CD4-positive, alpha-beta T cell treated with Interleukin-12 subunit alpha and Interleukin-12 subunit beta, for 1 hour (primary cell): ENCODE measurements around the gene SERPINA6.
"Not testable (repeated sequence)": the region's sequence is repeated elsewhere in the genome, so short reads cannot be mapped to it uniquely, and the experiment has no call there.

Experiments used
- DNase-seq: peaks from one replicate; pipeline ENCODE4 v3.0.0-alpha.2; 2020

SERPINA6 gene

DNA sequence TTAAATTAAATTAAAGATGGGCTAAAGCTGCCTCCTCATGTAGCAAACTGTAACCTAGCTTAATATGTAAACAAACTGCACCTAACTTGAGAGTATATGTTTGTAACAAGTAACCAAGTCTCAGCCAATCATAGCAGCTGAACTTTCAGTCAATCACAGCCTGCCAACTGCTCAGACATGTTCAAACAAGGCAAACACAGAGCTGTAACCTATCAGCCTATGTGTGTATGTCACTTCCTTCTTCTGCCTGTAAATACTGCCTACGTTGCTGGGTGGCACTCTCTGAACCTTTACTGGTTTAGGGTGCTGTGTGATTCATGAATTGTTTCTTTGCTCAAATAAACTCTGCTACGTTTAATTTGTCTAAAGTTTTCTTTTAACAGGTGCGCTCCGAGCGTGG, 2.9 kb downstream of the SERPINA6 start:
- no peak for DNase-seq

- DNase-seq: no peak
These were observed 5.9 kb downstream of the SERPINA6 start for GRCh38 chr14:94317259-94317658.

DNA sequence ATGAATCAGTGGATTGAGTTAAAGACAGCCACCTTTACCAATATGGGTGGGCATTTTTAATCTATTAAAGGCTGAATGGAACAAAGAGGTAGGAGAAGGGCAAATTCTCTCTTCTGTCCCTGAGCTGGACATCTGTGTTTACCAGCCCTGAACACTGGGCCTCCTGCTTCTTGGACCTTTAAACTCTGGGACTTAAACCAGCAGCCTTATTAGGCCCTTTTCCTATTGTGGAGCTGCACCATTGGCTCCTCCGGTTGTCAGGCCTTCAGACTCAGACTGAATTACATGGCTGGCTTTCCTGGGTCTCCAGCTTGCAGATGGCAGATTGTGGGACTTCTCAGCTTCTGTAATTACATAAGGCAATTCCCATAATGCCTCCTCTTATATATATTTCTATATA, 6.4 kb downstream of the SERPINA6 start:
- DNase-seq: no peak

DNA sequence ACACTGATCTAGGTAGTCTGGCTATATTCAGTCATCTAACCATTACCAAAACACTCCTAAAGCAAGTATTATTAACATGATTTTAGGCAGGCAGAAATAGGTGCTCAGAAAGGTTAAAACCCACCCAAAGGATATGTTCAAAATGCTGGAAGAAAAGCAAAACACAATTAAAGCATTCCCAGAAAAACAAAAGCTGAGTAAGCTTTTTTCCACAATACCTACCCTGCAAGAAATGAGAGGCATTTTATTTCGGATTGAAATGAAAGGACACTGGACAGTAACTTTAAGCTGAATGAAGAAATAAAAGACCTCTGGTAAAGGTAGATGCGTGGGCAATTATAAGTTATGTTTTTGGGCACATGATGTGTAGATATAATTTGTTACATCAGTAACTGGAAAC, 8.2 kb downstream of the SERPINA6 start:
- DNase-seq: no peak

DNA sequence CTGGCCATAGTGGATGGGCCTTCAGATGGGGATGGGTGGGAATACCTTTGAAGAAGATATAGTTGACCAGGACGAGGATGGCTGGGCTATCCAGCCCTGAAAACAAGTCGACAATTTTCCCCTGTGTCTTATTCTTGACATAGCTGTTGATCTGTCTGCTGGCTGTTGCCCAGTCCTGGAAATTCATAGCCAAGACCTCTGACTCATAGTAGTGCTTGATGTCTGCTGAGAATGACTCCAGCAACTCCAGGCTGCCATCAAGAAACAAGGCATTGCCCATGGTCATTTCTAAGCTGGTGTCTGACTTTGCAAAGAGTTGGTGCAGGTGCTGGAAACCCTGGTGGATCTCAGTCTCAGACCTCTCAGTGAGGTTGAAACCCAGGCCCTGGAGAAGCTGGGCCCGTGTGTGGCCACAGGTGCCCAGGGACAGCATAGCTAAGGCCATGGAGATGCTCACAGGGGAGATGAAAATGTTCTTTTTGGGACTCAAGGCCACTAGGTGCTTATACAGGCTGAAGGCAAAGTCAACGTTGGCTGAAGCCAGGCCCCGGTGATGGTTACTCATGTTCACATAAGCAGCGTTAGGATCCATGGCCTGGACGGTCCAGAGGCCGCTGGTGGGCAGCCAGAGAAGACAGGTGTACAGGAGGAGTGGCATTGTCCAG, 9.0 kb downstream of the SERPINA6 start:
- DNase-seq: no peak

GRCh38 chr14:94312481-94313246, 10.5 kb downstream of the SERPINA6 start:
- no peak for DNase-seq

GRCh38 chr14:94310248-94310647, 12.9 kb downstream of the SERPINA6 start:
- DNase-seq: no peak

DNA sequence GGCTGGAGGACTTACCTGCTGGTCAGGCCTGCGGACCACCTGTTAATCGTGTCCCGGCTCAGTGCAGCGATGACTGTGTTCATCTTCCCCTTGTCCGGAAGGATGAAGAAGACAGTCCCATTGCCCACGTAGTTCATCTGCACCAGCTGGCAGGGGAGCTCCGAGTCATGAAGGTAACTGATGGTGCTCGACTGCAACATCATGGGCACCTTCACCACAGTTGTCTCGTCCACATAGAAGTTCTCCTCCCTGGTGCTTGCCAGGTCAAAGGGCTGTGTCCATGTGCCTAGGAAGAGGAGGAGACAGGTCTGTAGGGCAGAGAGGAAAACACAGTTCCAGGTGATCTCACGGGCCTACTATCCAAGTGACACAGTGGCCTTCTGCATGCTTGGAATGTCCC, 13.4 kb downstream of the SERPINA6 start:
- no peak for DNase-seq

DNA sequence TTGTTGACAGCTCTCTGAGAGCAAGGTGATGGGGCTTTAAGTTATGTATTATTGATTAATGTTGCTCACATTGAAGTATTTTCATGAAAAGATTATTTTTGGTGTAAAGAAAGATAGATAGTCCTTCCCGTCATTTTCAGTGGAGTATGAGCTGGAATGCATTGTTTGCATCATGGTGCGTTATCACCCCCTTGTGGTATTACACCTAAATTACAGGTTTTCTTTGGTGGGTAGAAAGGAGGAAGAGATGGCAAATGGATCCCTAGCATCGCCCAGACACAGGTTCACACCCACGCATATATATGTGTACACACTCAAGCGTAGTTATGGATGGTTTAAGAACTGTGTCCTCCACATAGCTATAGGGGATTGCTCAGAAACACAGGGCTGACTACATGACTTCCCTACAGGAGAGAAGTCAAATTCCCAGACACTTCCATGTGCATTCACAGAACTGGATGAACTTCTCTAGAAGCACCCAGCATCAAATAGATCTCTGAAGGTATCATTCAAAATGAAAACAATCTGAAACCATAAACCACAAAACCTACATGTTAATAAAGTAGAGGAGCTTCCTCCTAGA, 15.6 kb downstream of the SERPINA6 start:
- DNase-seq: no peak

DNA sequence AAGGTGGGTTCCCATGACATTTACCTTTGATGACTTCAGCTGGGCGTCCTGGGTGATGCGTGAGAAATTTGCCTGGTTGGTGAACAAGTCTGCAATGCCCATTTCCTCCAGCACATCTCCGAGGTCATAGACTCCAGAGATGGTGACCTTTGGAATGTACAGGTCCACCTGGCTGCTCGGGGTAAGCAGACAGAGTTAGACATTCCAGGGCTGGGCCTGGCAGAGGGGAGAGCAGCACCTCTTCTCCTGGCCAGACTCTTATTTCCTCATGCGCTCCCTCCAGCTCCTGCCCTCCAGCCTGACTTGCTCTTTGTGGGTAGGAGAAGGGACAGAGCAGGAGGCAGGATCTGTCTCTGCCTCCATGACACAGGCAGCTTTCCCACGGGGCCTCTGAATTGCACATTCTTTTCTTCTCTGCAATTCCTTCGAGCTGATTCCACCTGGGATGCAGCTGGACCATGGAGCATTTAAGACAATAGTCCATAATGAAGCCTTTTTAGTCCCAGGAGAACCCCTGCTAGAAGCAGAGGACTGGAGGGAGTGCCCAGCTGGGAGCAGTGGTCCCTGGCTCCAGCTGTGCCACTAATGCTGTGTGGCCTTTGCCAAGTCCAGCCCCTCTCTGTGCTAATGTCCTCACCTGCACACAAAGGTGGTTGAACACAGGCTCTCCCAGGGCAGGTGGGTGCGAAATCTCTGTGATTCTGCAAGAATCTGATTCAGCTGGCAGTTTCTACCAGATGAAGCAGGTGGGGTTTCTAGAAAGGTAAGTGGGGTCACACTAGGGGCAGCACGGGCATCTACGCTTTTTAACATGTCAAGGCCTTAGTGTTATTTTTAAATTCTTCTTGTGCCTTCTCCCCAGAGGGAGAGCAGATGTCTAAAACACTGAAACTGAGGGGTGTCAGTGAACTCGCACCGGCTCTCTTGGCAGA, 16.8 kb downstream of the SERPINA6 start:
- DNase-seq: no peak

DNA sequence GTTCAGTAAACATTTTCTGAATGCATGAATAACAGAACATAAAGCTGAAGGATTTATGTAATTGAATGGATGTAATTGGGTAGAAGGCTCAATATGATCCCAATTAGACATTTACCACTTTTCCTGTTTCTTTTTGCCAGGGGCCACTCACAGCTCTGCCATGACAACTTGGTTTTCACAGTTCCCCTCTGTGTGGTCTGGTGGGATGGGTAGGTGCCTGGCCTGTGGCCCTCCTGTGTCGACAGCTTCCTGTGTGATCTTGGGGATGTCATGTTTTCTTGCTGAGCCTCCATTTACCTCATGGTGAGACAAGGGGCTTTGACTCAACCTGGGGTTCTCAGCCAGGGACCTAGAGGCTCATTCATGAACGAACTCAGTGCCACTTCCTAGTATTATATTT, 17.5 kb downstream of the SERPINA6 start:
- no peak for DNase-seq

DNA sequence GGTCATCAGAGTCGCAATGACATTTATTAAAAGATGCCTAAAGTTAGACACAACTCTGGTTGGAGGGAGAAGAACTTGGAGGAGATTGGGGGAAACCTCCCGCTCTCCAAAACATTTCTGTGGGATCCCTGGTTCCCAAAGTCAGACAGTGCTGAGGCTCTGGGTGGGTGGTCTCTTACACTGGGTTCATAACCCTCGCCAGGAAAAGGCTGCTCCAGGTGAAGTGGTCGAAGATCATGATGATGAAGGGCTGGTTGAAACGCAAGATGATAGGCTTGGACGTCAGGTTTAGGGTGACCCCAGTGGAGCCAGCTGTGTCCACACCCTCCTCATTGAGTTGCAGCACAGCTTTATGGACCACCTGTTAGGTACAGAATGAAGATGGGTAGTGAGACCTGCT, 18.9 kb downstream of the SERPINA6 start:
- no peak for DNase-seq

DNA sequence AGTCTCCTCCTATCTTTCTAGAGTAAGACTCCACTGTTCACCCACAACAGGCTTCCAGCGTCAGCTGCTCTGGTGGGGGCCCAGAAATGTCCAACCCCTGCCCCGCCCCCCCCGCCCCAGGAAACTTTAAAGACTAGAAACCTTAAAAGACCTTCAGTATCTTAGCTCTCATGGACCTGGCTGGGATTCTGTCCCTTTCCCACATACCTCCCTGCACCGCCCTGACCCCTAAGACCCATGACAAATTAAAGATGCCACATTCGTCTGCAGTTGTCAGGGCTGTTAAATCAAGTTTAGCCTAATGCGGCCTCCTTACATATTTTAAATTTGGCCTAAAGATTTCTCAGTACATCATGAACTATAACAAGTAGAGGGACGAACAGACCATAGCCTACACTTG, 20.0 kb downstream of the SERPINA6 start:
- DNase-seq: no peak

- no peak for DNase-seq
These were observed 25.0 kb downstream of the SERPINA6 start for GRCh38 chr14:94298130-94298529.

DNA sequence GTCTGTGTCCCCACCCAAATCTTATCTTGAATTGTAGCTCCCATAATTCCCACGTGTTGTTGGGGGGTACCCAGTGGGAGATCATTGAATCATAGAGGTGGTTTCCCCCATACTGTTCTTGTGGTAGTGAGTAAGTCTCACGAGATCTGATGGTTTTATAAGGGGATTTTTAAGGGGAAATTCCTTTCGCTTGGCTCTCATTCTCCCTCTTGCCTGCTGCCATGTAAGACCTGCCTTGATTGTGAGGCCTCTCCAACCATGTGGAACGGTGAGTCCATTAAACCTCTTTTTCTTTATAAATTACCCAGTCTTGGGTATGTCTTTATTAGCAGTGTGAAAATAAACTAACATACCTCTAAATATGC, 27.0 kb downstream of the SERPINA6 start:
- not testable (repeated sequence) for DNase-seq

- DNase-seq: no peak
These were observed 27.6 kb downstream of the SERPINA6 start for GRCh38 chr14:94295360-94296180.

DNA sequence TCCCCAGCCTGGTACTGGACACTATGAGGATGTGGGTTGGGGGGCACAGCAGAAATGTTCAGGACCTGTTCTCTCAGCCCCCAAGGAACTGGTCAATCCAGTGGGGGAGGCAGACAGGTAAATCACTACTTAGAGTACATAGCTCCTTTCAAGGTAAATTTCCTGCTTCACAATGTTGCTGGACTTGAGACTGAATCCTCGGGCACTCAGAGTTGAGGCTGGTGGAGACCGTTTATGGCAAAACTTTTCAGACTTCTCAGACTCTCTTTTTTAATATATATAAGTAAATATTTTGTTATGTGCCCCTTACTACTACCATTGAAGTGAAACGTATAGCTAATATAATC, 29.6 kb downstream of the SERPINA6 start:
- DNase-seq: no peak

DNA sequence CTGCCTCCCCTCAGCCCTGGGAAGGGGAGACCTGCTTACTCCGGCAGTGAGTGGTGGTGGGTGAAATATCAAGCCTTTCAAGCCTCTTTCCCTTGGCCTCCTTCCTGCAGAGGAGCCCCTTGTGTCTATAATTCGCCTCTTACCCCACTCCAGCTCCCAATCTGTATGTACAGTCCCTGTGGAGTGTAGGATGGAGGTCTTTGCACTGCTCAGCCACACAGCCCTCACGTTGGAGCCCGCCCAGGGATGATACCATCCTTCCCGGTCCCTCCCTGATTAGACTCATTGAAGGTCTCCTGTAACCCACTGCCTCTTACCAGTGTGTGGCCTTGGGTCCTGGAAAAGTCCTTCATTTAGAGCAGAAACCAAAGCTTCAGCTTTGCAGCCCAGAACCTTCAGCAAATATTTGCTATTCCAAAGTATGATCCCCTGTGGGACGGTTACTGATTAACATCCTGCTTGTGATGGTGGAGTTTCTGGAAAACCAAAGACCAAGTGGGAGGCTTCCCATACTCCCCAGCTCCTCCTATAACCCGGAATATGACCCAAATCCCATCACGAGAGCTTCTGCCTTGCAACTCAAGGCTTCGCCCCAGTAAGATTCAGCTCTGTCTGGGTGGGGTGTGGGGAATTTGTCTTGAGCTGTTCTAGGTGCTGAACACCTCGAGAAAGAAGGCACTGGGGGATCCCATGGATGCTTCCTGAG, 30.1 kb downstream of the SERPINA6 start, which contains the start of gene SERPINA10:
SERPINA10 (minus strand) TSS at position 397 of the 706 bp plus-strand sequence. CDS start 2,675 bp downstream, outside the sequence.
- no peak for DNase-seq

- no peak for DNase-seq
These were observed 30.6 kb downstream of the SERPINA6 start for GRCh38 chr14:94292526-94292871.

- no peak for DNase-seq
These were observed 31.1 kb downstream of the SERPINA6 start for GRCh38 chr14:94291906-94292525.
